Thyroid gland (tissue), 4 donors: ENCODE results near the gene PCDHGA10. TPM values are rescaled to one million over a fixed set of nuclear protein-coding genes. Genes with fewer than 3 reads are reported as not detected.

Experiments
- DNase-seq, 2 donors: peaks; one replicate each; pipeline ENCODE4 v3.0.0-alpha.2; 2019
- H3K27ac ChIP-seq, 3 donors: fragments of 200-600 bp; sonication (generic); 1 replicate in 2 of 3; 2 replicates in 1 of 3; pipeline ENCODE4 v1.5.1; 2016 to 2019; ENCODE audit warnings: mild to moderate bottlenecking in 1 of 3, moderate library complexity in 1 of 3
- H3K27me3 ChIP-seq: fragments of 200-600 bp; sonication (generic); one replicate; pipeline ENCODE4 v1.5.1; 2019
- H3K36me3 ChIP-seq, 2 donors: fragments of 200-600 bp; sonication (generic); one replicate each; pipeline ENCODE4 v1.5.1; 2016 to 2019
- H3K4me1 ChIP-seq, 2 donors: fragments of 200-600 bp; sonication (generic); one replicate each; pipeline ENCODE4 v1.5.1; 2017 to 2019
- H3K4me3 ChIP-seq, 3 donors: fragments of 200-600 bp; sonication (generic); replicated peaks in 1 of 3; 1 replicate in 2 of 3; 2 replicates in 1 of 3; pipeline ENCODE4 v1.5.1; 2016; ENCODE audit warnings: mild to moderate bottlenecking in 1 of 3
- H3K9me3 ChIP-seq: fragments of 200-600 bp; sonication (generic); one replicate; pipeline ENCODE4 v1.5.1; 2017
- POLR2A ChIP-seq, 2 donors: fragments of 450-650 bp; IDR thresholded peaks; one replicate each; pipeline ENCODE4 v1.6.1; 2017; ENCODE audit warnings: antibody characterized with exemption in 2 of 2, mild to moderate bottlenecking in 2 of 2, moderate library complexity in 1 of 2
- WGBS, 2 donors: methylation state at CpG; one replicate each; pipeline ENCODE4 v1.1.5; 2017; 5-methylcytosine and 5-hydroxymethylcytosine counted together
- intact Hi-C: fragments of 100-400 bp; cut with DNase I; formaldehyde crosslinking; loops from one replicate; pipeline ENCODE4 v1.15.1; 2023
- total RNA-seq, 4 donors: library from RNA; depleted of rRNA; stranded (reverse); fragments of >200 nt; gene quantifications; one replicate each; pipeline ENCODE4 v1.2.3, GENCODE V29; 2016
- TF ChIP-seq, protein P1 (sequence below), 6 experiments: fragments of 200-600 bp in 3 of 6; fragments of 450-650 bp in 3 of 6; sonication (generic) in 3 of 6; IDR thresholded peaks; one replicate each; pipeline ENCODE4 v1.5.1; 2016 to 2019; ENCODE audit warnings: antibody characterized with exemption in 6 of 6, mild to moderate bottlenecking in 2 of 6, inconsistent platforms in 1 of 6, moderate library complexity in 1 of 6

The PCDHGA10 gene
- total RNA-seq, result 10 to 100 TPM in 1 of 4 donors, 1 to 10 TPM in 3; 8.7 to 17.1 (median 9.3) TPM

DNA sequence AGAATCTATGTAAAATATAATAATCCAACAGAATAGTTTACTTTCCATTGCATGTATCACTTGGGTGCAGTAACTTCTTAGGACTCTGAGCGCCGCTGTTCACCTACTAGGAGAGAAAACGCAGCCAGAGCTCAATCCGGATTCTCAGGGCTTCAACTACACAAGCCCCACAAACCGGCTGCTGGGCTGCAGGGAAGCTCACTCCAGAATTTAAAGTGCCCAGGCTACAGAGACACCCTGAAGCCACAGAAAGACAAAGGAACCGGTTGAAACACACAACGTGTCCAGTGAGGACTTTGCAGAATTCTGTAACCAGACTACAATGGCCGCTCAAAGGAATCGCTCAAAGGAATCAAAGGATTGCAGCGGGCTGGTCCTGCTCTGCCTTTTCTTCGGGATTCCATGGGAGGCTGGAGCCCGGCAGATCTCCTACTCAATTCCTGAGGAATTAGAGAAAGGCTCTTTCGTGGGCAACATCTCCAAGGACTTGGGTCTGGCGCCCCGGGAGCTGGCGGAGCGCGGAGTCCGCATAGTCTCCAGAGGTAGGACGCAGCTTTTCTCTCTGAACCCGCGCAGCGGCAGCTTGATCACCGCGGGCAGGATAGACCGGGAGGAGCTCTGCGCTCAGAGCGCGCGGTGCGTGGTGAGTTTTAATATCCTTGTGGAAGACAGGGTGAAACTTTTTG, at the start of gene PCDHGA10:
TSS of gene PCDHGA10 (plus strand) at position 134 of the 686 bp plus-strand sequence. CDS start at position 323, 189 bp downstream.
- H3K27me3 ChIP-seq, result no peaks in the 10 kb centered on the region
- H3K27ac ChIP-seq, result peak within 1 kb of the TSS in 1 of 3 donors; percentile 1
- no peaks in the 10 kb centered on the region for H3K36me3 ChIP-seq
- TF ChIP-seq, protein P1, sequence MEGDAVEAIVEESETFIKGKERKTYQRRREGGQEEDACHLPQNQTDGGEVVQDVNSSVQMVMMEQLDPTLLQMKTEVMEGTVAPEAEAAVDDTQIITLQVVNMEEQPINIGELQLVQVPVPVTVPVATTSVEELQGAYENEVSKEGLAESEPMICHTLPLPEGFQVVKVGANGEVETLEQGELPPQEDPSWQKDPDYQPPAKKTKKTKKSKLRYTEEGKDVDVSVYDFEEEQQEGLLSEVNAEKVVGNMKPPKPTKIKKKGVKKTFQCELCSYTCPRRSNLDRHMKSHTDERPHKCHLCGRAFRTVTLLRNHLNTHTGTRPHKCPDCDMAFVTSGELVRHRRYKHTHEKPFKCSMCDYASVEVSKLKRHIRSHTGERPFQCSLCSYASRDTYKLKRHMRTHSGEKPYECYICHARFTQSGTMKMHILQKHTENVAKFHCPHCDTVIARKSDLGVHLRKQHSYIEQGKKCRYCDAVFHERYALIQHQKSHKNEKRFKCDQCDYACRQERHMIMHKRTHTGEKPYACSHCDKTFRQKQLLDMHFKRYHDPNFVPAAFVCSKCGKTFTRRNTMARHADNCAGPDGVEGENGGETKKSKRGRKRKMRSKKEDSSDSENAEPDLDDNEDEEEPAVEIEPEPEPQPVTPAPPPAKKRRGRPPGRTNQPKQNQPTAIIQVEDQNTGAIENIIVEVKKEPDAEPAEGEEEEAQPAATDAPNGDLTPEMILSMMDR (IDR thresholded peaks at IDR 0.05), result peak in 5 of 6 experiments; percentile 20 to 51 (median 44)
- TF ChIP-seq POLR2A (IDR thresholded peaks at IDR 0.05), result no peak
- DNase-seq, result peak; percentile 59 to 62
- intact Hi-C loops, result no loop called here
- peak within 1 kb of the TSS in 2 of 3 donors; percentile 3 to 15 for H3K4me3 ChIP-seq
- H3K4me1 ChIP-seq, result no peaks in the 10 kb centered on the region
- H3K9me3 ChIP-seq, result peaks cover 6% of the 10 kb centered on the region
- WGBS, 2 donors, result 21 to 25% methylated on average over 31 of the region's 31 CpGs

DNA sequence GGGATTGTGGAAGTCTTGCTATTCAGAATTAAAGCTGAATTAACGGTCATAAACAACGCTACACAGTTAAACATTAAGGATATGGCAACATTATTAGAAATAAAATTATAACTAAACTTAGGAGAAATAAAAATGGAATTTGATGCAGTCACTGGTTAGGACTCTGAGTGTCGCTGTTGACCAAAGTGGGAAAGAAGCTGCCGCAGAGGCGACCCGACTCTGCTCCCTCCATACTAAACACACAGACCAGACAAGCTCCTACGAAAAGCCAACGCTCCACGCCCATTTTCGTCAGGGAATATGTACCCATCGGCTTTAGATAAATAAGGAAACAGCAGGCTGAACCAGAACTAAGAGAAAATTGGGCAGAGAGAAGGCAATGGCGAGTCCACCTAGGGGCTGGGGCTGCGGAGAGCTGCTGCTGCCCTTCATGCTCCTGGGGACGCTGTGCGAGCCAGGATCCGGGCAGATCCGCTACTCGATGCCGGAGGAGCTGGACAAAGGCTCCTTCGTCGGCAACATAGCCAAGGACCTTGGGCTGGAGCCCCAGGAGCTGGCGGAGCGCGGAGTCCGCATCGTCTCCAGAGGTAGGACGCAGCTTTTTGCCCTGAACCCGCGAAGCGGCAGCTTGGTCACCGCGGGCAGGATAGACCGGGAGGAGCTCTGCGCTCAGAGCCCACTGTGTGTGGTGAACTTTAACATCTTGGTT, 48.7 kb upstream of the PCDHGA10 start, which contains the start of gene PCDHGA5:
TSS of gene PCDHGA5 (plus strand) at position 211 of the 709 bp plus-strand sequence. CDS start at position 380, 169 bp downstream.
- no peak for TF ChIP-seq POLR2A (IDR thresholded peaks at IDR 0.05)
- TF ChIP-seq, protein P1 (IDR thresholded peaks at IDR 0.05), result no peak
- Histone ChIP-seq H3K4me1 (no peaks in the 10 kb centered on the region), H3K27ac (no peak within 1 kb of the TSS), H3K4me3 (no peak within 1 kb of the TSS), H3K27me3 (no peaks in the 10 kb centered on the region), H3K36me3 (no peaks in the 10 kb centered on the region), H3K9me3 (peaks cover 4% of the 10 kb centered on the region)
- WGBS, 2 donors, result 10 to 20% methylated on average over 24 to 30 of the region's 34 CpGs
- intact Hi-C loops, result no loop called here
- DNase-seq, result no peak

DNA sequence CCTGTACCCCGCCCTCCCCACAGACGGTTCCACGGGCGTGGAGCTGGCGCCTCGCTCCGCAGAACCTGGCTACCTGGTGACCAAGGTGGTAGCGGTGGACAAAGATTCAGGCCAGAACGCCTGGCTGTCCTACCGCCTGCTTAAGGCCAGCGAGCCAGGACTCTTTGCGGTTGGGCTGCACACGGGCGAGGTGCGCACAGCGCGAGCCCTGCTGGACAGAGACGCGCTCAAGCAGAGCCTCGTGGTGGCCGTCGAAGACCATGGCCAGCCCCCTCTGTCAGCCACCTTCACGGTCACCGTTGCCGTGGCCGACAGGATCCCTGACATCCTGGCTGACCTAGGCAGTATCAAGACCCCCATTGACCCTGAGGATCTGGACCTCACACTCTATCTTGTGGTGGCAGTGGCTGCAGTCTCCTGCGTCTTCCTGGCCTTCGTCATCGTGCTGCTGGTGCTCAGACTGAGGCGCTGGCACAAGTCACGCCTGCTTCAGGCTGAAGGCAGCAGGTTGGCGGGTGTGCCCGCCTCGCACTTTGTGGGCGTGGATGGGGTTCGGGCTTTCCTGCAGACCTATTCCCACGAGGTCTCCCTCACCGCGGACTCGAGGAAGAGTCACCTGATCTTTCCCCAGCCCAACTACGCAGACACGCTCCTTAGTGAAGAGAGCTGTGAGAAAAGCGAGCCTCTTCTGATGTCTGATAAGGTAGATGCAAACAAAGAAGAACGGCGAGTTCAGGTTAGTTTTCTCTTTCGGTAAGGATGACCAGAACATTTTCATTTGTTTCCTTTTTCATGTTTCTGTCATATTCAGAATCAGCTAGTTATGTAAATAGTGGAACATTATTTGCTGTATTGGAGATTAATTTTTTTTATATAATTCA, 46.5 kb upstream of the PCDHGA10 start:
- Histone ChIP-seq H3K9me3 (peaks cover 4% of the 10 kb centered on the region), H3K27ac (no peak overlapping the region), H3K4me3 (no peak overlapping the region), H3K27me3 (no peaks in the 10 kb centered on the region), H3K4me1 (no peaks in the 10 kb centered on the region), H3K36me3 (no peaks in the 10 kb centered on the region)
- WGBS, 2 donors, result 30 to 38% methylated on average over 27 to 29 of the region's 46 CpGs
- intact Hi-C loops, result no loop called here
- TF ChIP-seq POLR2A (IDR thresholded peaks at IDR 0.05), result no peak
- TF ChIP-seq, protein P1 (IDR thresholded peaks at IDR 0.05), result no peak
- DNase-seq, result no peak

DNA sequence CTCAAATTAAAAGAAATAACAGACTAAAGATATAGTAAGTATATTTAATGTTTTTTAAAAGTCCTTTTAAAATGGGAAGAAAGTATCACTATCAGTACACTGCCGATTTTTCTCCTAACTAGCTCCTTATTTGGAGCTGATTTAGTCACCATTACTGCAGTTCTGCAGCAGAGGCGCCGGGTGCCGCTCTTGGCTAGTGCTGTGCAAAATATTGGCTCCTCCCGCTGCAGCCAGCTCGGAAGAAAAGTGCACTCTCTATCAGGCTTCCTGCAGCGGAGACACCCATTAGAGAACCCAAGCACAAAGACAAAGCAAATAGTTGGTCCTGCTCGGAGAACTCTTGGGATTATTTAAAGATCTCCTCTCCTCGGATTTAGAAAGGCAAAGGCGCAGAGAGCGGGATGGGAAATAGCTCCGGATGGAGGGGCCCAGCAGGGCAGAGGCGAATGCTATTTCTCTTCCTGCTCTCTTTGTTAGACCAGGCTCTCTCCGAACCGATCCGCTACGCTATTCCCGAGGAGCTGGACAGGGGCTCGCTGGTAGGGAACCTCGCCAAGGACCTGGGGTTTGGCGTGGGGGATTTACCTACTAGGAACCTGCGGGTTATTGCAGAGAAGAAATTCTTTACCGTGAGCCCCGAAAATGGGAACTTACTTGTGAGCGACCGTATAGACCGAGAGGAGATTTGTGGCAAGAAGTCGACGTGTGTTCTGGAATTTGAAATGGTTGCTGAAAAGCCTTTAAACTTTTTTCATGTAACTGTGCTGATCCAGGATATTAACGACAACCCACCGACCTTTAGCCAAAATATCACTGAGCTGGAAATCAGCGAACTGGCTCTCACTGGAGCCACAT, 42.6 kb upstream of the PCDHGA10 start, which contains the start of gene PCDHGB3:
TSS of gene PCDHGB3 (plus strand) at position 249 of the 855 bp plus-strand sequence. CDS start at position 402, 153 bp downstream.
- Histone ChIP-seq H3K4me3 (no peak within 1 kb of the TSS), H3K27me3 (no peaks in the 10 kb centered on the region), H3K9me3 (no peaks in the 10 kb centered on the region), H3K36me3 (no peaks in the 10 kb centered on the region), H3K27ac (no peak within 1 kb of the TSS), H3K4me1 (no peaks in the 10 kb centered on the region)
- TF ChIP-seq, protein P1 (IDR thresholded peaks at IDR 0.05), result peak in 3 of 6 experiments; percentile 31 to 46 (median 36)
- TF ChIP-seq POLR2A (IDR thresholded peaks at IDR 0.05), result no peak
- intact Hi-C loops, result no loop called here
- DNase-seq, result peak; percentile 50 to 56
- 13 to 18% methylated on average over 32 of the region's 32 CpGs for WGBS, 2 donors
